ENCODE measurements around the gene PTPRU.

PTPRU gene

DNA sequence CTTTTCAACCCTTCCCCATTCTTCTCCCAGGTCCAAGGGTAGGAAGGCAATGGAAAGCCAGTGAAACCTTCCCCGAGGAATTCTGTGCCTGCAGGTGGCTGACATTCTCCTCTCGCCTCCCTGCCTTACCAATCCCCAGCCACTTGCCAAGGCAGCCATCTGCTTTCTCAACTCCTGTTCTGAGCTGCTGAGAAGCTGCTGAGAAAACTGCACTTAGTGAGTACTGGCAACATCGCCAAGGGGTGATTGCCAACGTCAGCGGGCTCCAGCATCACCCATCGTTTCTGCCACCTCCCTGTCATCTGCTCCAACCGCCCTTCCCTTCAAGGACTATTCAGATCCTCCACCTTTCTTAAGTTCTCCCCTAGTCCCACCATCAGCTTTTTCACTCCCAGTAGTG is 106.0 kb downstream of the PTPRU start:
- no peak for DNase-seq

DNA sequence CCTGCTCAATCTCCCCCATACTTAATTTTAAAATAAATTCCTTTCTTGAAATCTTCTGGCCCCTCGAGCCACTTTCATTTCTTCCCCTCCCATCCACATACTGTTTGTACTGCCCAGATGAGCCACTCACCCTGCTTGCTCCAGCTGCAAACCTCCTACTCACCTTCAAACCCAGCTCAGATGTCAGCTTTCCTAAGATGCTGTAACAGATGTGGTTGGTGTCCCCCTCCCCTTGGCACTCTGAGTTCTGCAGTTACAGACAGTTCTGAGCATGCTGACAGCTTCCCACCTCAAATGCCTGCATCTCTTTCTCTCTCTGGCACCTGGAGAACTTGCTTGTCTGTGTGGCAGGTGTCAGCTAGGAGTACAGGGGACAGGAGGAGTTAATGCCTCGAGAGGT is 106.7 kb downstream of the PTPRU start:
- DNase-seq = no peak

DNA sequence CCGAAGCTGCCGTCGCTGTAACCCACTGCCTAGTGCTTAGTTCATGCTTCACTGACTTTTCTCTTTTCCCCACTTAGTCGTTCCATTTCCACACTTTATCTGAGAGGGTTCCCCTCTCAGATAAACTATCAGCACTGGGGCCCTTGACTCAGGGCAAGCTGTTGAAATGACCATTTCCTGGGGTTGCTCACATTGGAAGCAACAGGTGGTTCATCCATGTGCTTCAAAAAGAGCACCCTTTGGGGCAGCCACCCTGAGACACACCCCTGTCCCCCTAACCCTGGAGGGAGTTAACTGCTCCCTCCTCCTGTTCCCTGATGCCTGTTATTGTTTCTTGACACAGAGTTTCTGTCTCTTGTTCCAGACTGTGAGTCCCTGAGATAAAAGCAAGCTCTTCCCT is 107.2 kb downstream of the PTPRU start:
- DNase-seq = no peak

DNA sequence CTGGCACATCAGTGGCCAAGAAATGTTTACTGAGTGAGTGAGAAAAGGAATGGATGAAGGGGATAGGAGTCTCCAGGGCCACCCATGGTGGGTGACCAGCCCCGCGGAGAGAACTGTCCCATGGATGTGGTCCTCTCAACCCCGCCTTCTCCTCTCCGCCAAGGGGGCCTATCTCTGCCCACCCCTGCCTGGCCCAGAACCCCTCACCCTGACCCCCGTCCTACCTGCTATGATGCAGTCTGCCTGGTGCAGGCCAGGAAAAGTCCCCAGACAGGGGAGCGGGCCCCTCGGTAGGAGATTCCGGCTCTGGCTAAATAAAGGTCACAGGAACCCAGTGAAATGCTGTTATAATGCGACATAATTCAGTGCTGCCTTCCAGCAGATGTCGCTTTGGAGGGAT is 107.6 kb downstream of the PTPRU start:
- no peak for DNase-seq

DNA sequence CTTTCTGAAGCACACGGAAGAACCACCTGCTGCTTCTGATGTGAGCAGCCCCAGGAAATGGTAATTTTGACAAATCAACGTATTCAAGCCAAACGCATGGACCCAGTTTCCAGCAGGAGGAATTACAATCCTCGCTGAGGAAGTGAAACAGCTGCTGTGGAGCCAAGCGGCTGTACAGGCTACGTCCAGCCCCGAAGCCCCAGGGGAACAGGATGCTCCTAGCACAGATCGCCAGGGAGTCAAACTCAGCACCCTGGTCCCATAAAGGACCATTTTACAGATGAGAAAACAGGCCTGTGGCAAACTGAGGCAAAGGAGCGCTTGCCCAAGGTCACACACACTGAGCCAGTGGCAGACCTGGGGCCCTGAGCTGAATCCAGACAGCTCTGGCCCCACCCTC is 108.0 kb downstream of the PTPRU start:
- no peak for DNase-seq

DNA sequence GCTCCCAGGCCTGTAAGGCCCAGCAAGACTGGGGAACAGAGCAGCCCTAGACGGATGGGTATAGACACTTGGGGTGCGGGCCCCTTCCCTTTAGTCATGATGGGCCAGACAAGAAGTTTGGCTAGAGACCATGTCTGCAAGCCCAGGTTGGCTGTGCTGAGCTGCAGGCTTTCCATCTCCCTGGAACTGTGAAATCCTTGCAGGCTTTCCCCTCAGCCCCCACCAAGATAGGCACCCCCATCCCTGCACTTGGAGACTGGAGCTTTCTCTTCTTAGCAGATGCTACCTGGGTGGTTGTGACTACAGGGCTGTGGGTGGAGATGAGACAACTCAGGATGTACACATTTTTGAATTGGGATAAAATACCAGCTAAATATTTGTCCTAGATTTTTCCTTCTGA is 110.3 kb downstream of the PTPRU start:
- DNase-seq = no peak

DNA sequence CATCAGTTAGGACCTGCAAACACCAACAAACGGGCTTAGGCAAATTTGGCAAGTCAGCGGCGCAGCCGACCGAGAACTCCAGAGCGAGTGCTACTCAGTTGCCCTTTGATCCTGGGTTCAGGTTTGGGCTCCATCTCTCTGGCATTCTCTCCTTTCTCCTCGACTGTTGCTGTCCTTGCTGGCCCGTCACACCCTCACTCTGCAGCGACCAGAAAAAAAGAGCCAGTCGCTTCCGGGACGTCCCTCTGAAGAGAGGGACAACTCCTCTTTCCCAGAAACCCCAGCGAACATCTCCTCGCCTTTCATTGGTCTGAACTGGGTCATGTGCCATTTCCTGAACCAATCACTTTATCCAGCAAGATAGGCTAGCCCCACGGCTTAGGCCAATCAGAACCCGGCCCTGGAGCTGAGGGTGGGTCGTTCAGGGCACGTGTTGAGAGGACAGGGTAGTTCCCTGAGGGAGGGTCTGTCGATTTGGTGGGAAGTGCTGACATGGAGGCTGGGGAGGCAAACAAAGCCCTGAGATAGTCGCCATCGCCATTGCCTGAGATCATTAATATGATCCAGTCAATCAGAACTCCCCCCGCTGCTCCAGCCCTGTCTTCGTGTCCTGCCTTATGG is 113.7 kb downstream of the PTPRU start:
- DNase-seq = peak; percentile 3

DNA sequence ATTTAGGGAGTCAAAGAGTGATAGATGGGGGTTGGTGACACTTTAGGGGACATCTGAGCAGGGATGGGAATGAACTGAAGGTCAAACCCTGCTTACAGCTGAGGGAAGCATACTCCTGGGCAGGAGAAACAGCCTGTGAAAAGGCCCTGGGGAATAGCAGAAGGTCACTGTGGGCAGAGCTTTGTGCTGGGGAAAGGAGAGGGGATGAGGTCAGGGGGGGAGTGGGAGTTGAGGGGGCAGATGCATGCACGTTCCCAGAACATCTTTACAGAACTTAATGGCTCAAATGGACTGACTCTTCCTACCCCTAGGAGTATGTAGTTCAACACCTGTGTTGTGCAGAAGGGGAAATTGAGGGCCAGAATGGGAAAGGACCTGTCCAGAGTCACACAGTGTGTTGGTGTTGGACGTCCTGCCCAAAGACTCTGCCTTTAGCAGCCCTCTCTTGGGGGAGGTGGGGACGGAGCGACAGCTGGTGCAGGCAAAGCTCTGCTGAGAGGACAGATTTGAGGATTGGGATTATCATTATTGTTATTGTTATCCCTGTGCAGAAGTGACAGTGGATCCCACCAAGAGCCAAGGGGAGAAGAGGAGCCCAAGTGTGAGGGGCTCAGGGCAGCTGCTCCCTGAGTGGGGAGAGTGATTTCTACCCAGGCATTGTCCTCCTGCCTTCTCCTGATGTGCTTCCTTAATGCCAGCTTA is 116.5 kb downstream of the PTPRU start:
- DNase-seq = no peak

DNA sequence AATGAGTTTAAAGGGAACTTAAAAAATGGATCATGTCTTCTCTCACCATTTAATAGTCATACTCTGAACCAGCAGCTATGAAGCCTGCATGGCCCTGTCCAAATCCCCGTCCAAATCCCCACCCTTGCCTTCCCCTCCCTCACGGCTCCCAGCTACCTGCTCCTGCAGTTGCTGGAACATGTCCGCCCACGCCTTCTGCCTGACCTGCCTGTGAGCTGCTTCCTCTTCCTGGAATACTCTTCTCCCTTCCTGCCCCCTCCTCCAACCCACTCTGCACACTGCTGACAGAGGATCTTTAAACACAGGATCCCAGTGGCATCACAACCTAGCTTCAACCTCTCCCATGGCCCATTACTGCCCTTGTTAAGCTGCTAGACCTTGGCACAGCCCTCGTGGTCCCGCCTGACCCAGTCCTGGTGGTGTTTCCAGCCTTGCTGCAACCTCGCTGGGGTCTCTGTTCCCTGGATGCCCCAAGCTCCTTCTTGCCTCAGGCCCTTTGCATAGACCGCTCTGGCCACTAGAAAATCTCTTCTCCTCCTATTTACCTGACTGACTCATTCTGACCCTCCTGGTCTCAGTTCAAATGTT is 118.3 kb downstream of the PTPRU start:
- DNase-seq = no peak

DNA sequence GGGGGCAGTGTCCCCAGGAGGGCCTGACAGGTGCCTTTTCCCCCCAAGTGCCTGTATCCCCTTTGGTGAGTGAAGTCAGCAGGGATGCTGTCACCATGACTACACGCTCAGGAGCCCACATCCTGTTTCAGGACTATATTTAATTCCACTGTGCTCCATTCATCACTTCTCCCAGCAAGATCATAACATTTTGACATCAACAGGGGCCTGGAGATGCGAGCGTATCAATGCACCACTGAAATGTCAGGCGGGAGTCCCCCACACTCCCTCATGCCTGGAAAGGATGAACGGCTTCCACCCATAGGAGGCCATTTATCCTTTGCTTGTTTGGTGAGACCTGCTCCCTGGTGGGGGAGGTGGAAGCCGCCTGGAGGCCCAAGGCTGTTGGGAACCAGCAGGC is 119.1 kb downstream of the PTPRU start:
- no peak for DNase-seq

DNA sequence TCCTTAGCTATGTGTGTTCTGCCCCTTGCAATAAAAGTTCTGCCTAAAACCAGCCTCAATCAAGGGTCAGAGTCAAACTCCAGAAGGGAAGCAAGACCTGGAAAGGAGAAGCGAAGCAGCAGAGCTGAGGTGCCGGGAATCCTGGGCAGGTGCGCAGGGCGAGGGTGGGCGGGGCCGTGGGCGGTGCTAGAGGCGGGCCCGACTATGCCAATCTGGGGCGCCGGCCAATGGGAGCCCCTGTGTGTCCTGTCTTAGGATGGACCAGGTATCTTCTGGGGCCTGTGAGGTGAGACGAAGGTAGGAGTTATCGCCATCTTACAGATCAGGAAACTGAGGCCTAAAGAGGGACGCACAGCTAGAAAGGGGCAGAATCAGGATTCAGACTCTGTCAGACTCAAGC is 120.3 kb downstream of the PTPRU start:
- no peak for DNase-seq

DNA sequence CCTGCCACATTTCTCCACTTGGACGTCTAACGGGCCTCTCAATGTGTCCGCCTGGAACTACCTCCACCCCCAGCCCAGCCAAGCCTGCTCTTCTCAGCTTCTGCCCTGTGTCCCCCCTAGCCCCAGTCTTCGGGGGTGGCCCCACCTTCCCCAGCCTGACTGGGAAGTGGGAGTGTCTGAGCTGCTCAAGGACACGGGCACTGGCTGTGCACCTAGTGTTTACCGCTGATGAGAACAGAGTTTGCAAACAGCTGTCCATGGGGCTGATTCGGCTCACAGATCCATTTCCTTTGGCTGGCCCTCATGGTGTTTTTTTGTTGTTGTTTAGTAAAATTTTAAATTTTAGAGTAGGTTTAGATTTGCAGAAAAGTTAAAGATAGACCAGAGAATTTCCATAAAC is 121.1 kb downstream of the PTPRU start:
- no peak for DNase-seq

DNA sequence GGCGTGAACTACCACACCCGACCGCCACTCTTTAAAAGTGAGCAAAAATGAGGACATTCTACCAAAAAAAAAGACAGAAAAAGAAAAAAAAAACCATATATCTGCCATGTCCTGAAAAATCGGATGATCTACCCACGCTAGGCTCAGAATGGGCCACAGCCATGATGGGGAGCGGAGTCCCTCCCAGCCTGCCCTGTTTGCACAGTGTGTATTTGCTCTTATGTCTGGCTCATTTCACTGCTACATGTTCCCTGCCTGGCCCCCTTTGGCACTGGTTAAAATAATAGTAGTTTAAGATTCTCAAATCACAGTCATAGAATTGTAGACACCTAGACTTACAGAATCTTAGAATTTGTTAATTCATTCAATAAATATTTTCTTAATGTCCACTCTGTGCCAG is 121.9 kb downstream of the PTPRU start:
- no peak for DNase-seq

DNA sequence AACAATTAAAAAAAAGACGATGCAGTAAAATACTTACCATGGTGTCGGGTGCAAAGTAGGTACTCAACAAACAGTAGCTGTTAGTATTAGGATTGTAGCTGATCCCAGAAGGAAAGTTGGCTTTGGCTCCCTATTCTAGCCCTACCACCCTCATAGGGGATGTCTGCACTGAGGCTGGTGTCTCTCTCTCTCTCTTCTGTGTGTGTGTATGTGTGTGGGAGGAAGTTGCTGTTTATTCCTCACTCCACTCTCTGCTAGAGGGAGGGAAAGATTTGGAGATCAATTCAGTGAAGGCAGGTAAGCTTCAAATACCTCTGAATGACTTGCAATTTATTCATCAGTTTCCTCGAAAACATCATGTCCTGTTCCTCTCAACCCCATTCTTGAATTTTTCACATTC is 124.4 kb downstream of the PTPRU start:
- no peak for DNase-seq

DNA sequence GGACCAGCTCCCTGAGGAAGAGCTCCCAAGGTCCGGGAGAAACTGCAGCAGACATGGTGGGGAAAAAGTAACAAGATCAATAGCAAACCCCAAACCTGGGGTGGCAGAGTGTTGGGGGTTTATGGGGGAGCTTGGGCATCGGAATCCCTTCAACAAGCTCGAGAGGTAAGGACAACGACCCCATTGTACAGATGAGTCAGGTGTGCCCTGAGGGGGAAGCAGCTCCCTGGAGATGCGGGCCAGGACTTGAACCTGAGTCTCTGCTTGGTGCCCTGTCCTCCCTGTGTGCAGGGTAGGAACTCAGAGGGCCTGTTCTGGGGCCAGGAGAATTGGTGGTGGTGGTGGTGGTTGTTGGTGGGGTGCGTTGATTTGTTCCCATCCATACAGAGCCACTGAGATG is 125.4 kb downstream of the PTPRU start:
- no peak for DNase-seq

DNA sequence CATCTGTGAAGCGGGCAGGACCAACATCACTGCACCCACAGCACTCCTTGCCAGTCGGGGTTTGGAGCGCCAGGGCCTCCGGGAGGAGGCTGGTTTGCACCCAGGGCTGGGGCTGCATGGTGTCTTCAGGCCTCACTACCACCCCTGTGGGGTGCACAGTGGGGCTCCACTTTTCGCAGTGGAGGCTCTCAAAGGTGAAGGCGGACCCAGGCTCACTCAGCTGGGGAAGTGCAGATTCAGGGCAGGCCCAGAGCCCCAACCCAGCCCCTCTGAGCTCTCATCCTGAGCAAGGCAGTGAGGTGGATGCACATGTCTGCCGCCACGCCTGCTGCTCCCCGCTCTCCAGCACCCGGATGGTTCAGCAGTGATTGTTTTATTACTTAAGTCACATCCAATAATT is 125.8 kb downstream of the PTPRU start:
- DNase-seq = no peak

DNA sequence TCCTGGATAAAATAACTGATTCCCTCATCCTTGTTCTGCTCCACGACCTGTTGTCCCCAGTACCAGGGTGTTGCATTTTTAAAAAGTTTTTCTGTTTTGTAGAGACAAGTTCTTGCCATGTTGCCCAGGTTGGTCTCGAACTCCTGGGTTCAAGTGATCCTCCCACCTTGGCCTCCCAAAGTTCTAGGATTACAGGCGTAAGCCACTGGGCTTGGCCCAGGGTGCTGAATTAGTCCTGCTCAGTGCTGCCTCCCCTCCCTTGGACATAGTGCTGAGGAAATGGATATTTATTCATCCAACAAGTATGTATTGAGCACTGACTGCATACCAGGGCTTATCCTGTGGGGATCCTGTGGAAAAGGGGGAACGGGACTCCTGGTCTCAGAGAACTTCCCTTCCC is 126.4 kb downstream of the PTPRU start:
- no peak for DNase-seq

DNA sequence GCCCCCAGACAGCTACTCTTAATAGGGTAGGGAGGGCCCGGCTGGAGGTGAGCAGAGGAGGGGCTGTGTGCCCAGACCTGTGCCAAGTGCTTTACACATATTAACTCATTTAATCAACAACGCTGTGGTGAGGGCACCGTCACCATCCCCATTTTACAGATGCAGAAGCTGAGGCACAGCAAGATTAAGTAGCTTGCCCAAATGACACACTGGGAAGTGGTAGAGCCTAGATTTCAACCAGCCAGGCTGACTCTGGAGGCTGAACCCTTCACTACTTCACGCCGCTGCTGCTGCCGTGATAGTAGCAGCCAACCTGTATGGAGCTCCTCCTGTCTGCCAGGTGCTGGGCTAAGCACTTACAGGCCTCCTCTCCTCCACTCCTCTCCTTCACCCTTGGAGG is 127.2 kb downstream of the PTPRU start:
- no peak for DNase-seq

DNA sequence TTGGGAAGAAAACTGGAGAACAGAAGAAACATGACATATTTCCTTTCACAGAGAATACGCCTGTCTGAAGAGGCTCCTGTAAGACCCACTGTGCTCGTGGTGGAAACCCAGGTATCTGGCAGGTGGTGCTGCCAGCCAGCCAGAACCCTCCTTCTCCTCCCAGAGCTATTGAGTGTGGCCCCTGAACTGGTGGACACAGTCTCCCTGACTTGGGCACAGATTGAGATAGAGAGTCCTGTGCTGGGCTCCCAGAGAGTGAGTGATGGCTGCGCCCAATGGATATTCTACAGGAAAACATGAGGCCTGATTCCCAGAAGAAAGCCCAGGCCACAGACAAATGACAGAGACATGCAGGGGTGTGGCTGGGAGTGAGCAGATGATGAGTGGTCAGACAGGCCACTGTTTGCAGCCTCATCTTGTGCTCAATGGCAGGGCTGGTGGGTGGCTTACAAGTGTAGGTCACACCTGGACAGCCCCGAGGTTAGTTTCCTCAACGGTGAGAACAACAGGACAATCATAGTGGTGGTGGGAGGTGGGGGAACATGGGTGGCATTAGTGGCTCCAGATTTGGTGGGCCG is 127.9 kb downstream of the PTPRU start:
- no peak for DNase-seq

DNA sequence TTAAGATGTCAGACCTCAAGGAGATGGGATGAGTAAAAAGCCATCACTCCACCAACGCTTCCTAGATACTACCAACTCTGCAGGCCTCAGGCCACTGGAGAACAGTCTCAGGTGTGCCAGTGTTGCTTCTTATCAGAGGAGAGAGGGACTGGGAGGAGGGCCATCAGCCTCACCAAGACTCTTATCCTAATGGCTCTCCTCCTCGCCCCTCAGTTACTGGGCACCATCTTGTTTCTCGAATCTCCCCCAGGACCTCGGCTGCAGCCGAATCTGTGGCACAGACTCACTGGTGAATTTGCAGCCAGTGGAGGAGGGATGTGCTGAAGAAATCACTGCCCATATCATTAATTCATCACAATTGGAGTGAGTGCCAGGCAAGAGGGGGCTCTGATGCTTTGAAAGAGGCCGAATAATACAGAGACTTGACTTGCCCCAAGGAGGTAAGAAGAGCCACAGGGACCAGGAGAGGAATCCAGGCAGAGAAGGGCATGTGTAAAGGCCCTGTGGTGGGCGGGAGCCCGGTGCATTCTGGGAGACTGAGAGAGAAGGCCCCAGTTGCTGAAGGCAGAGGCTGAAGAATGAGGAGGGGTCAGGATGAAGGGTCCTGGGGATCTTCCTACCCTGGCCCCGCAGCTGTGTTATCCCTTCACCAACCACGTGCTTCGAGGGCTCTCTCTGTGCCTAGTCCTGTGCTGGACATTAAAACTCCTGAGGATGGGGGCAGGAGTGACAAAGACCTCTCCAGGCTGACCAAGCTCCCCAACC is 129.8 kb downstream of the PTPRU start:
- no peak for DNase-seq

DNA sequence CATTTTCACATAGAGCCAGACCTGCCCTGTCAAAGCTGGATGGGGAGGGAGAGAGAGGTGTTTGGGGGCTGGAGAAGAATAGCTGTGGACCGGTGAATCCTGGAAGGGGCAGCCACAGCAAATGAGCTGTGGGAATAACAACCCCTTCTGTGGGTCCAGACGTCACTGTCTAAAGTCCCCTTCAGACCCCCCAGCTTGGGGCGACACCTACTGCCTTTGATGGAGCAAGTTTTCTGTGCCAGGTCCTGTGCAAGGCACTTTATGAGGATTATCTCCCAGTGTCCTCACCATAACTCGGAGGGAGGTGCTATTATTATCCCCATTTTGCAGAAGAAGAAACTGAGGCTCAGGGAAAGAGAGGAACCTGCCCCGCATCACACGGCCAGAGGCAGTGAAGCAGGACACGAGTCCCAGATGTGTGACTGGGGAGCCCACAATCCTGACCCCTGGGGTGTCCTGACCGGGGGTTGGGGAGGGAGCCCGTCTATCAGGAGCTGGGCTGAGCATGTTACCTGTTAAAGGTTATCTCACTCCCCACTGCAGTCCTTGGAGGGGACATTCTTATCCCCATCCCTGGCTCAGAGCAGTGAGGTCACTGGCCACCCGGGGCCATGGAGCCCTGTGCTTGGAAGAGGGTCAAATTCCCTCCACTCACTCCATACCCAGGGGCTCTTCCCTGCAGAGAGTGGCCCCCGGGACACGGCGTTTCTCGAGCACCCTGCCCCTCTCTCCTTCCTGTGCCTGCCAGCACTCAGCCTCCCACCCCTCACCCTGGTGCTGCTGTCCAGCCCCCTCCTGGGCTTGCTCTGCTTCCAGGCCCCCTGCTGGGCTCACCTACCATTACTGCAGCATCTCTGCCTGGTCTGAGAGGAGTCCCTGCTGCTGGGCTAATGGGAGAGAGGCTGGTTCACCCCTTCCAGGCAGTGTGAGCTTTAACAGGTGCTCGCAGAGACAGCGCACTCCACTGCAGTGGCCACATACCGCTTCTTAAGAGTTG is 132.9 kb downstream of the PTPRU start:
- no peak for DNase-seq

DNA sequence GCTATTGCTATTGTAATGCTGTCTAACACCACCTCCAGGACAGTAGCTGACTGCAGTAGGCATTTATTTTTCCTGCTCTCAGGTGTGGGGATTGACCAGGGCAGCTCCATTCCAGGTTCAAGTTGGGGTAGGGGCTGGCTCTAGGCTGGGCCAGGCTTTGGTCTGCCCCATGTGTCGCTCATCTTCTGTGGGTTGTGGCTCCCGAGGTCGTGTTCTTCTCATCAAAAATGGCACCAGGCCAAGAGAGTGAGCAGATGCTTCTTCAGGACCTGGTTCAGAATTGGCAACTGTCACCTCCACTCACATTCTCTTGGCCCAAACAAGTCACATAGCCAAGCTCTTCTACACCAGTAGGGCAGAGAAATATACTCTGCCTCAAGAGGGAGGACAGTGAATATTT is 133.7 kb downstream of the PTPRU start:
- no peak for DNase-seq
